HL-60 (cell line): ENCODE measurements around the gene MCL1.

ENCODE experiments used
- GABPA ChIP-seq: IDR thresholded peaks from 2 replicates; pipeline ENCODE4 v1.6.1; 2012; ENCODE audit warnings: low read depth
- POLR2AphosphoS5 ChIP-seq: IDR thresholded peaks from 2 replicates; pipeline ENCODE4 v1.6.1; 2012; ENCODE audit warnings: low read depth
- TF ChIP-seq, protein P1 (sequence below): IDR thresholded peaks from 2 replicates; pipeline ENCODE4 v1.6.1; 2012; ENCODE audit warnings: low read depth; ENCODE audit not compliant: insufficient replicate concordance
- TF ChIP-seq, protein P2 (sequence below): IDR thresholded peaks from one replicate; pipeline ENCODE4 v1.5.1; 2011; ENCODE audit warnings: low read length, control low read depth, inconsistent platforms; ENCODE audit not compliant: insufficient read depth

DNA sequence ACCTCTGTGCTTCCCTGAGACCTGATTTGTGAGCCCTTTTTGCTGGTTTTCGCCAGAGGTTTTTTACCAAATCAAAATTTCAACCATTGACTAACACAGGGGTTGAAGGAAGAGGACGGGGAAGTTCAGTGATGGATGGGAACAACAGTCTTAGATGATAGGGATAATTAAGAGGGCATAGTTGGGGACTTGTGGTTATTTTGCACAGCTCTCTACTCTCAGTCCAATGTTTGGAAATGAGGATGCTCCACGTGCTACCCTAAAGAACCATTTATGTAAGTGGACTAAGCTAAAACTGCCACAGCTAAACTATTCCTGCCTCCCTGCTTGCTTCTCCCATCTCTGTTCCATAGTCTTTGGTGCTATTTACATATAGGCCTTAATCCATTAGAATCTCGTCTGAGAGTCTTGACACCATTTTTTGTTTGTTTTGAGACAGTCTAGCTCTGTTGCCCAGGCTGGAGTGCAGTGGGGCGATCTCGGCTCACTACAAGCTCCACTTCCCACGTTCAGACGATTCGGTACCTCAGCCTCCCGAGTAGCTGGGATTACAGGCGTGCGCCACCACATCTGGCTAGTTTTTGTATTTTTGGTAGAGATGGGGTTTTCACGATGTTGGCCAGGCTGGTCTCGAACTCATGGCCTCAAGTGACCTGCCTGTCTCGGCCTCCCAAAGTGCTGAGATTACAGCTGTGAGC, 684 bp upstream of the MCL1 start:
- TF ChIP-seq, protein P1, sequence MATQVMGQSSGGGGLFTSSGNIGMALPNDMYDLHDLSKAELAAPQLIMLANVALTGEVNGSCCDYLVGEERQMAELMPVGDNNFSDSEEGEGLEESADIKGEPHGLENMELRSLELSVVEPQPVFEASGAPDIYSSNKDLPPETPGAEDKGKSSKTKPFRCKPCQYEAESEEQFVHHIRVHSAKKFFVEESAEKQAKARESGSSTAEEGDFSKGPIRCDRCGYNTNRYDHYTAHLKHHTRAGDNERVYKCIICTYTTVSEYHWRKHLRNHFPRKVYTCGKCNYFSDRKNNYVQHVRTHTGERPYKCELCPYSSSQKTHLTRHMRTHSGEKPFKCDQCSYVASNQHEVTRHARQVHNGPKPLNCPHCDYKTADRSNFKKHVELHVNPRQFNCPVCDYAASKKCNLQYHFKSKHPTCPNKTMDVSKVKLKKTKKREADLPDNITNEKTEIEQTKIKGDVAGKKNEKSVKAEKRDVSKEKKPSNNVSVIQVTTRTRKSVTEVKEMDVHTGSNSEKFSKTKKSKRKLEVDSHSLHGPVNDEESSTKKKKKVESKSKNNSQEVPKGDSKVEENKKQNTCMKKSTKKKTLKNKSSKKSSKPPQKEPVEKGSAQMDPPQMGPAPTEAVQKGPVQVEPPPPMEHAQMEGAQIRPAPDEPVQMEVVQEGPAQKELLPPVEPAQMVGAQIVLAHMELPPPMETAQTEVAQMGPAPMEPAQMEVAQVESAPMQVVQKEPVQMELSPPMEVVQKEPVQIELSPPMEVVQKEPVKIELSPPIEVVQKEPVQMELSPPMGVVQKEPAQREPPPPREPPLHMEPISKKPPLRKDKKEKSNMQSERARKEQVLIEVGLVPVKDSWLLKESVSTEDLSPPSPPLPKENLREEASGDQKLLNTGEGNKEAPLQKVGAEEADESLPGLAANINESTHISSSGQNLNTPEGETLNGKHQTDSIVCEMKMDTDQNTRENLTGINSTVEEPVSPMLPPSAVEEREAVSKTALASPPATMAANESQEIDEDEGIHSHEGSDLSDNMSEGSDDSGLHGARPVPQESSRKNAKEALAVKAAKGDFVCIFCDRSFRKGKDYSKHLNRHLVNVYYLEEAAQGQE = no peak
- TF ChIP-seq GABPA (no peak), POLR2AphosphoS5 (no peak)
- TF ChIP-seq, protein P2, sequence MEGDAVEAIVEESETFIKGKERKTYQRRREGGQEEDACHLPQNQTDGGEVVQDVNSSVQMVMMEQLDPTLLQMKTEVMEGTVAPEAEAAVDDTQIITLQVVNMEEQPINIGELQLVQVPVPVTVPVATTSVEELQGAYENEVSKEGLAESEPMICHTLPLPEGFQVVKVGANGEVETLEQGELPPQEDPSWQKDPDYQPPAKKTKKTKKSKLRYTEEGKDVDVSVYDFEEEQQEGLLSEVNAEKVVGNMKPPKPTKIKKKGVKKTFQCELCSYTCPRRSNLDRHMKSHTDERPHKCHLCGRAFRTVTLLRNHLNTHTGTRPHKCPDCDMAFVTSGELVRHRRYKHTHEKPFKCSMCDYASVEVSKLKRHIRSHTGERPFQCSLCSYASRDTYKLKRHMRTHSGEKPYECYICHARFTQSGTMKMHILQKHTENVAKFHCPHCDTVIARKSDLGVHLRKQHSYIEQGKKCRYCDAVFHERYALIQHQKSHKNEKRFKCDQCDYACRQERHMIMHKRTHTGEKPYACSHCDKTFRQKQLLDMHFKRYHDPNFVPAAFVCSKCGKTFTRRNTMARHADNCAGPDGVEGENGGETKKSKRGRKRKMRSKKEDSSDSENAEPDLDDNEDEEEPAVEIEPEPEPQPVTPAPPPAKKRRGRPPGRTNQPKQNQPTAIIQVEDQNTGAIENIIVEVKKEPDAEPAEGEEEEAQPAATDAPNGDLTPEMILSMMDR = no peak
